Left ventricle myocardium inferior (tissue), 1 donor: Measurements from ENCODE around the gene PTPRN2. TPM values are rescaled to one million over a fixed set of nuclear protein-coding genes. Genes with fewer than 3 reads are reported as not detected.
"Not testable (repeated sequence)": the region's sequence is repeated elsewhere in the genome, so short reads cannot be mapped to it uniquely, and the experiment has no call there.

ENCODE experiments used
- DNase-seq: peaks from one replicate; pipeline ENCODE4 v3.0.0-alpha.2; 2020
- H3K27ac ChIP-seq: fragments of 200-600 bp; replicated peaks from 2 replicates; pipeline ENCODE4 v1.8.0; 2021
- H3K27me3 ChIP-seq: fragments of 200-600 bp; 2 replicates; pipeline ENCODE4 v1.8.0; 2021; ENCODE audit warnings: low read depth
- H3K36me3 ChIP-seq: fragments of 200-600 bp; 2 replicates; pipeline ENCODE4 v1.8.0; 2021
- H3K4me1 ChIP-seq: fragments of 200-600 bp; 2 replicates; pipeline ENCODE4 v1.8.0; 2021
- H3K4me3 ChIP-seq: fragments of 200-600 bp; 2 replicates; pipeline ENCODE4 v1.8.0; 2021; ENCODE audit warnings: mild to moderate bottlenecking, moderate library complexity
- H3K9me3 ChIP-seq: fragments of 200-600 bp; replicated peaks from 2 replicates; pipeline ENCODE4 v1.8.0; 2021
- intact Hi-C: fragments of 100-400 bp; cut with micrococcal nuclease; formaldehyde crosslinking; loops from one replicate; pipeline ENCODE4 v1.11.0; 2022
- total RNA-seq: library from RNA; stranded (reverse); fragmentation: NEBNext Ultra II Directional; extraction: Animal tissue kit (Norgen Biotek cat#: 25700); gene quantifications from one replicate; pipeline ENCODE4 v1.2.1, GENCODE V29; 2021
- TF ChIP-seq, protein P1 (sequence below): fragments of 200-600 bp; IDR thresholded peaks from 2 replicates; pipeline ENCODE4 v1.8.0; 2021; ENCODE audit warnings: antibody characterized with exemption, mild to moderate bottlenecking, borderline replicate concordance
- donor health status: DM: no; HTN: yes; CAD: no; lungs with severe emphysema.

PTPRN2 gene
- total RNA-seq, 1 donor from 2014 or later = 1.3 TPM

DNA sequence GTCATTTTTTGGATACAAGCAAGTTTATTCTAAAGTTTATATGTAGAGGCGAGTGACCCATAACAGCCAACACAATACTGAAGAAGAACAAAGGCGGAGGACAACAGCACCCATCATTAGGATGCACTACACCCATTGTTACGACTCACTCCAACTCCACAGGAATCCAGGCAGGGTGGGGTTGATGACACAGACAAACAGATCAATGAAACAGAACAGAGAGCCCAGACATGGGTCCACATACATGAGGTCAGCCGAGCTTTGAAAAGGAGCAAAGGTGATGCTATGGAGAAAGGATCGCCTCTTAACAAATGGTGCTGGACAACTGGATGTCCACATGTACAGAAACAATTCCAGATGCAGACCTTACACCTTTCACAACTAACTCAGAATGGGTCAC lies 426.4 kb downstream of the PTPRN2 start:
- intact Hi-C loops = no loop called here
- TF ChIP-seq, protein P1, sequence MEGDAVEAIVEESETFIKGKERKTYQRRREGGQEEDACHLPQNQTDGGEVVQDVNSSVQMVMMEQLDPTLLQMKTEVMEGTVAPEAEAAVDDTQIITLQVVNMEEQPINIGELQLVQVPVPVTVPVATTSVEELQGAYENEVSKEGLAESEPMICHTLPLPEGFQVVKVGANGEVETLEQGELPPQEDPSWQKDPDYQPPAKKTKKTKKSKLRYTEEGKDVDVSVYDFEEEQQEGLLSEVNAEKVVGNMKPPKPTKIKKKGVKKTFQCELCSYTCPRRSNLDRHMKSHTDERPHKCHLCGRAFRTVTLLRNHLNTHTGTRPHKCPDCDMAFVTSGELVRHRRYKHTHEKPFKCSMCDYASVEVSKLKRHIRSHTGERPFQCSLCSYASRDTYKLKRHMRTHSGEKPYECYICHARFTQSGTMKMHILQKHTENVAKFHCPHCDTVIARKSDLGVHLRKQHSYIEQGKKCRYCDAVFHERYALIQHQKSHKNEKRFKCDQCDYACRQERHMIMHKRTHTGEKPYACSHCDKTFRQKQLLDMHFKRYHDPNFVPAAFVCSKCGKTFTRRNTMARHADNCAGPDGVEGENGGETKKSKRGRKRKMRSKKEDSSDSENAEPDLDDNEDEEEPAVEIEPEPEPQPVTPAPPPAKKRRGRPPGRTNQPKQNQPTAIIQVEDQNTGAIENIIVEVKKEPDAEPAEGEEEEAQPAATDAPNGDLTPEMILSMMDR = no peak
- Histone ChIP-seq H3K4me1 (no peaks in the 10 kb centered on the region), H3K36me3 (no peaks in the 10 kb centered on the region), H3K27ac (no peak overlapping the region), H3K27me3 (peaks cover 4% of the 10 kb centered on the region), H3K9me3 (no peaks in the 10 kb centered on the region), H3K4me3 (no peak overlapping the region)
- DNase-seq = no peak

DNA sequence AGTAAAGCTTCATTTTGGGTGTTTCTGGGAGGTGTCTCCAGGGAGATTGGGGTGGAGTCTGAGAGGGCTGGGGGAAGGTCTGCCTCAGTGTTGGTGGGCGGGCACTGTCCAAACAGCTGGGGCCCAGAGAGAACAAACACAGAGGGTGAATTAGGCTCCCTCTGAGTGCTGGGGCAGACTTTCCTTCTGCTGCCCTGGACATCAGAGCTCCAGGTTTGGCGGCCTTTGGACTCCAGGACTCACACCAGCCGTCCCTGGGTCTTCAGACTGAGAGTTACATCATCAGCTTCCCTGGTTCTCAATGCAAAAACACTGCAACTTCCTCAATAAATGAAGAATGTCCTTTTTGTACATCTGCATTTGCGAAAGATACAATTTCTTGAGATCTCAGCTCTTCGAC lies 427.4 kb downstream of the PTPRN2 start:
- no peak for DNase-seq
- Histone ChIP-seq H3K27ac (no peak overlapping the region), H3K4me3 (no peak overlapping the region), H3K9me3 (no peaks in the 10 kb centered on the region), H3K4me1 (no peaks in the 10 kb centered on the region), H3K36me3 (no peaks in the 10 kb centered on the region), H3K27me3 (peaks cover 4% of the 10 kb centered on the region)
- intact Hi-C loops = no loop called here
- TF ChIP-seq, protein P1 = no peak

DNA sequence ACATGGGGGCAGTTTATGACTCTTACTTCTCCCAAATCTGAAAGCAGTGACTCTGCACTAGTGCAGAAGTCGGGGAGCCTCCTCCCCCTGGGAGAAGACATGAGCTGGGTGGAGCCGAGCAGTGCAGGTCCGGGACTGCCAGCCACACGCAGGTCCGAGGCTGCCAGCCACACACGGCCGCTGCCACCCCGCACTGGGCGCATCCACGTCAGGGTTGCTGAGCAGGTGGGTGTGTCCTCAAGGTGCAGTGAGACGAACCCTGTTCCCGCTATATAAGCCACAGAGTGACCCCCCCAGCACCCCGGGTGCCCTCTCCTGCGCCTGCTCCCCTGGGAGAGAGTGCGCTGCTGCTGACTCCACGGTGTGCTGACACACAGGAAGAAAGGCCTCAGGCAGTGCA lies 430.2 kb downstream of the PTPRN2 start:
- H3K9me3 ChIP-seq = no peaks in the 10 kb centered on the region
- H3K27me3 ChIP-seq = peaks cover 1% of the 10 kb centered on the region
- intact Hi-C loops = no loop called here
- no peak for DNase-seq
- no peaks in the 10 kb centered on the region for H3K36me3 ChIP-seq
- no peak overlapping the region for H3K27ac ChIP-seq
- no peaks in the 10 kb centered on the region for H3K4me1 ChIP-seq
- TF ChIP-seq, protein P1 = no peak
- no peak overlapping the region for H3K4me3 ChIP-seq

DNA sequence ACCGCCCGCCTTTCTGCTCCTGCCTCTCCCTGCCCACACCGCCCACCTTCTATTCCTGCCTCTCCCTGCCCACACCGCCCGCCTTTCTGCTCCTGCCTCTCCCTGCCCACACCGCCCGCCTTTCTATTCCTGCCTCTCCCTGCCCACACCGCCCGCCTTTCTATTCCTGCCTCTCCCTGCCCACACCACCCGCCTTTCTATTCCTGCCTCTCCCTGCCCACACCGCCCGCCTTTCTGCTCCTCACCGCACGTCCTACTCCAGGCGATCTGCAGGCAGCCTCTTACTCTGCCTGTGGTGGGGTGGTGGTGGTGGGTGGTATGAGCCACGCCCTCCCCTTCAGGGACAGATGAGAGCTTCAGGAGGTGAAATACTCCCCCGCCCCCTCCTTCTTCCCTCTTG lies 436.4 kb downstream of the PTPRN2 start:
- DNase-seq, intact Hi-C loops: not testable (repeated sequence)

DNA sequence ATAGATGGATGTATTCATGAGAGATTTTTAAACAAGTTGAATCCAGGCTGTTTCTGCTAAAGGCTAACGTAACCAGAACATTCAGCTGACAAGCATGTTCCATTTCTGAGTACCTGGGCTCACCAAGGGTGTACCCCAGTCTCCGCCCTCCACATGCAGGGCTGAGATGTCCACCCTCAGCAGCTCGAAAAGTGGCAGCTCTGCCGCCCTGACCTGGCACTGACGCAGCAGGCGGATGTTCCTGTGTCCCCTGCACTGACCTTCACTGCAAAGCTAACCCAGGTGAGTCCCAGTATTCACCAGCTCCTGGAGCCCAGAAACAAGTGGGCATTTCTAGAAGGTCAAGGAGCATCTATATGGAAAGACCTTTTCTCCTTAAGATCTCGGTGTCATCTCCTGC lies 437.4 kb downstream of the PTPRN2 start:
- H3K4me1 ChIP-seq = no peaks in the 10 kb centered on the region
- no peaks in the 10 kb centered on the region for H3K36me3 ChIP-seq
- H3K27me3 ChIP-seq = peaks cover 5% of the 10 kb centered on the region
- H3K4me3 ChIP-seq = no peak overlapping the region
- TF ChIP-seq, protein P1 = no peak
- H3K9me3 ChIP-seq = peaks cover 8% of the 10 kb centered on the region
- no peak overlapping the region for H3K27ac ChIP-seq
- no peak for DNase-seq
- intact Hi-C loops = no loop called here

More for the DNA sequence above, 436.4 kb downstream of the PTPRN2 start:
- H3K9me3 ChIP-seq, H3K27me3 ChIP-seq, H3K4me3 ChIP-seq, H3K36me3 ChIP-seq, H3K4me1 ChIP-seq, H3K27ac ChIP-seq: not testable (repeated sequence)

DNA sequence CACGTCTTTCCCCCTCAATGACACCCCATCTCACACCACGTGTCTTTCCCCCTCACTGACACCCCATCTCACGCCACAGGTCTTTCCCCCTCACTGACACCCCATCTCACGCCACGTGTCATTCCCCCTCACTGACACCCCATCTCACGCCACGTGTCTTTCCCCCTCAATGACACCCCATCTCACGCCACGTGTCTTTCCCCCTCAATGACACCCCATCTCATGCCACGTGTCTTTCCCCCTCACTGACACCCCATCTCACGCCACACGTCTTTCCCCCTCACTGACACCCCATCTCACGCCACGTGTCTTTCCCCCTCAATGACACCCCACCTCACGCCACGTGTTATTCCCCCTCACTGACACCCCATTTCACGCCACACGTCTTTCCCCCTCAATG lies 440.2 kb downstream of the PTPRN2 start:
- peaks cover 22% of the 10 kb centered on the region for H3K9me3 ChIP-seq
- H3K27ac ChIP-seq, H3K36me3 ChIP-seq, intact Hi-C loops, H3K4me1 ChIP-seq, DNase-seq, H3K27me3 ChIP-seq, H3K4me3 ChIP-seq: not testable (repeated sequence)

DNA sequence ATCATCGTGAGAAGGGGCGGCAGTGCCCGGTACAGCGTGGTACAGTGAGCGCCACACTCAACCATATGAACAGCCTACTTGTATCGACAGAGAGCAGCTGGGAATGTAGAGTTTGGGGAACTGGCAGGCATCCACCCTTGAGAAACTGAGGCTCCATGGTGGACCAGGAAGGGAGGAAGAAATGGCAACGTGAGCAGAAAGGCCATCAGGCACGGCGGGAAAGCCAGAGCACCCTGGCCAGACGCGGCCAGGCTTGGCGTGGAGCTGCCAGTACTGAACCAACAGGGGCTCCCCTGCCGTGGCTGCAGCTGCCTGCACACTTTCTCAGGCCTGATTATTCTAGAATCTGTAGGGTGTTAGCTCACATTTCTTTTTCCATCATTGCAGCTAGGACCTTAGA lies 442.3 kb downstream of the PTPRN2 start:
- no peaks in the 10 kb centered on the region for H3K27me3 ChIP-seq
- no peak overlapping the region for H3K4me3 ChIP-seq
- no peaks in the 10 kb centered on the region for H3K36me3 ChIP-seq
- H3K4me1 ChIP-seq = no peaks in the 10 kb centered on the region
- H3K27ac ChIP-seq = no peak overlapping the region
- DNase-seq = no peak
- peaks cover 22% of the 10 kb centered on the region for H3K9me3 ChIP-seq
- intact Hi-C loops = no loop called here
- TF ChIP-seq, protein P1 = no peak
